T follicular helper cell (primary cell): ENCODE data around the gene C1orf167.

Experiments used
- DNase-seq: peaks from one replicate; pipeline ENCODE4 v3.0.0-alpha.2; 2020; ENCODE audit warnings: low read depth

The C1orf167 gene

GRCh38 chr1:11784993-11785769, 23.2 kb downstream of the C1orf167 start:
- no peak for DNase-seq

- DNase-seq = no peak
Measured at GRCh38 chr1:11786168-11786567, 24.2 kb downstream of the C1orf167 start.

- DNase-seq = no peak
Measured at GRCh38 chr1:11787251-11787803, 25.3 kb downstream of the C1orf167 start.

GRCh38 chr1:11787804-11788436, 25.9 kb downstream of the C1orf167 start:
- DNase-seq = no peak

GRCh38 chr1:11788549-11789053, 26.6 kb downstream of the C1orf167 start:
- no peak for DNase-seq

- DNase-seq = no peak
Measured at GRCh38 chr1:11789126-11790067, 27.4 kb downstream of the C1orf167 start.

GRCh38 chr1:11790101-11790879, 28.3 kb downstream of the C1orf167 start:
- DNase-seq = no peak

- no peak for DNase-seq
Measured at GRCh38 chr1:11790880-11791715, 29.1 kb downstream of the C1orf167 start.

GRCh38 chr1:11792106-11792505, 30.1 kb downstream of the C1orf167 start:
- DNase-seq = no peak

- DNase-seq = no peak
Measured at GRCh38 chr1:11793819-11794218, 31.8 kb downstream of the C1orf167 start.

- DNase-seq = no peak
Measured at GRCh38 chr1:11794446-11795237, 32.6 kb downstream of the C1orf167 start.

GRCh38 chr1:11795238-11795890, 33.4 kb downstream of the C1orf167 start:
- DNase-seq = no peak

- DNase-seq = no peak
Measured at GRCh38 chr1:11796036-11796828, 34.2 kb downstream of the C1orf167 start.

- DNase-seq = no peak
Measured at GRCh38 chr1:11797525-11798216, 35.7 kb downstream of the C1orf167 start.

GRCh38 chr1:11799099-11799498, 37.1 kb downstream of the C1orf167 start:
- DNase-seq = no peak

- DNase-seq = no peak
Measured at GRCh38 chr1:11799896-11800295, 37.9 kb downstream of the C1orf167 start.

- DNase-seq = no peak
Measured at GRCh38 chr1:11800391-11800755, 38.4 kb downstream of the C1orf167 start.
